GM10248 (cell line): ENCODE measurements around the gene GAB2.

Experiments
- CTCF ChIA-PET: fragments of 300-600 bp; sonication (Branson Sonifier 250); formaldehyde crosslinking; extraction: SDS; loops from one replicate; lab custom pipeline; 2021; ENCODE audit warnings: antibody characterized with exemption; lab: Yijun Ruan, JAX
- POLR2A ChIA-PET: fragments of 350-650 bp; sonication (Branson Sonifier 250); formaldehyde crosslinking; extraction: SDS; loops from one replicate; lab custom pipeline; 2020; ENCODE audit warnings: antibody characterized with exemption; lab: Yijun Ruan, JAX
- DNase-seq: peaks from one replicate; pipeline ENCODE4 v3.0.0; 2012; ENCODE audit errors: extremely low spot score
- TF ChIP-seq, protein P1 (sequence below): IDR thresholded peaks from 2 replicates; pipeline ENCODE4 v1.5.1; 2012; ENCODE audit warnings: mild to moderate bottlenecking, low read depth; ENCODE audit errors: extremely low read depth, missing control alignments, control extremely low read depth

GAB2 gene

GRCh38 chr11:78168539-78169477 is 248.8 kb downstream of the GAB2 start:
- ChIA-PET CTCF (no interaction called here), POLR2A (no interaction called here)
- DNase-seq, result no peak
- TF ChIP-seq, protein P1, sequence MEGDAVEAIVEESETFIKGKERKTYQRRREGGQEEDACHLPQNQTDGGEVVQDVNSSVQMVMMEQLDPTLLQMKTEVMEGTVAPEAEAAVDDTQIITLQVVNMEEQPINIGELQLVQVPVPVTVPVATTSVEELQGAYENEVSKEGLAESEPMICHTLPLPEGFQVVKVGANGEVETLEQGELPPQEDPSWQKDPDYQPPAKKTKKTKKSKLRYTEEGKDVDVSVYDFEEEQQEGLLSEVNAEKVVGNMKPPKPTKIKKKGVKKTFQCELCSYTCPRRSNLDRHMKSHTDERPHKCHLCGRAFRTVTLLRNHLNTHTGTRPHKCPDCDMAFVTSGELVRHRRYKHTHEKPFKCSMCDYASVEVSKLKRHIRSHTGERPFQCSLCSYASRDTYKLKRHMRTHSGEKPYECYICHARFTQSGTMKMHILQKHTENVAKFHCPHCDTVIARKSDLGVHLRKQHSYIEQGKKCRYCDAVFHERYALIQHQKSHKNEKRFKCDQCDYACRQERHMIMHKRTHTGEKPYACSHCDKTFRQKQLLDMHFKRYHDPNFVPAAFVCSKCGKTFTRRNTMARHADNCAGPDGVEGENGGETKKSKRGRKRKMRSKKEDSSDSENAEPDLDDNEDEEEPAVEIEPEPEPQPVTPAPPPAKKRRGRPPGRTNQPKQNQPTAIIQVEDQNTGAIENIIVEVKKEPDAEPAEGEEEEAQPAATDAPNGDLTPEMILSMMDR, result no peak

DNA sequence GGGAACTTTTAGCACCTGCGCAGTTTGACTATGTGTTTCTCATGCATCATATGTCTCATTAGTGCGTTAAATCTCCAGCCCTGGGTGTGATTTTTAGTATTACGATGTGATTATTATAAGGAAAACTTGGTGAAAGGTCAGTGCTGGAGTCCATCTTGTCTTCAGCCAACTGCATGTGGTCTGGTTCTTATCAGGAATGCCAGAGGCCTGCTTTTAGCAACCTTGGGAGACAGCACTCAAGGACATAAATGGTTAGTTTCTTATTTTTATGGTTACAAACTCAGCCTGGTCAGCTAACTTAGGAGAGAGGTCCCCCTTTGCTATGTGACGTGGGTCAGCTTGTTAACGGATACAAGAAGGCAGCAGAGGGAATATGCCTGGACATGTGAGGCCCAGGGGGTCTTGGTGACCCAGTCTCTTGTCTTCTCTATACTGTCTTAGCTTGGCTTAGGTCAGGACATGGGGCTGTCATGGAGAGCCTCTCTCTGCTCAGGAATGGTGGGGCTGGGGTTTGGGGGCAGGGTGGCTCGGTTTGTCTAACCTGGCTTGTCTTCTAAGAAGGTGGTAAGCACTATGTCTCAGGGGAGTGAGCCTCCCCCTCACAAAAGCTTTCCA is 250.7 kb downstream of the GAB2 start:
- no peak for DNase-seq
- TF ChIP-seq, protein P1, result no peak
- CTCF ChIA-PET, result no interaction called here
- POLR2A ChIA-PET, result no interaction called here
